GM21723 (cell line): ENCODE data around the gene HDGFL3.
"Not testable (repeated sequence)": the region's sequence is repeated elsewhere in the genome, so short reads cannot be mapped to it uniquely, and the experiment has no call there.

Experiments used
- ATAC-seq: cut with Tn5 transposase; IDR thresholded peaks from one replicate; pipeline ENCODE4 v1.9.1; 2021; ENCODE audit warnings: mild to moderate bottlenecking, moderate library complexity; ENCODE audit not compliant: unreplicated experiment

The HDGFL3 gene

GRCh38 chr15:83106994-83107840 is 100.4 kb downstream of the HDGFL3 start, which contains the start of gene TM6SF1:
TSS of gene TM6SF1 (plus strand) at chr15:83107645. CDS start at chr15:83107681, 36 bp downstream.
- ATAC-seq, result peak; percentile 55

GRCh38 chr15:83105440-83105839 is 102.2 kb downstream of the HDGFL3 start:
- no peak for ATAC-seq

- ATAC-seq, result no peak
These were observed 103.5 kb downstream of the HDGFL3 start for GRCh38 chr15:83104141-83104540.

GRCh38 chr15:83102346-83102745 is 105.3 kb downstream of the HDGFL3 start:
- ATAC-seq, result no peak

- no peak for ATAC-seq
These were observed 107.5 kb downstream of the HDGFL3 start for GRCh38 chr15:83100097-83100646.

GRCh38 chr15:83099290-83099689 is 108.3 kb downstream of the HDGFL3 start:
- no peak for ATAC-seq

GRCh38 chr15:83098079-83098478 is 109.5 kb downstream of the HDGFL3 start:
- no peak for ATAC-seq

GRCh38 chr15:83094583-83094982 is 113.0 kb downstream of the HDGFL3 start:
- ATAC-seq, result no peak

GRCh38 chr15:83092309-83092976 is 115.2 kb downstream of the HDGFL3 start:
- ATAC-seq, result peak; percentile 87

- ATAC-seq, result not testable (repeated sequence)
These were observed 115.7 kb downstream of the HDGFL3 start for GRCh38 chr15:83091965-83092308.

- ATAC-seq, result no peak
These were observed 117.2 kb downstream of the HDGFL3 start for GRCh38 chr15:83090465-83090864.

- ATAC-seq, result no peak
These were observed 118.7 kb downstream of the HDGFL3 start for GRCh38 chr15:83088876-83089275.

- no peak for ATAC-seq
These were observed 120.0 kb downstream of the HDGFL3 start for GRCh38 chr15:83087576-83087975.

GRCh38 chr15:83085864-83086552 is 121.6 kb downstream of the HDGFL3 start:
- ATAC-seq, result not testable (repeated sequence)

GRCh38 chr15:83085461-83085860 is 122.2 kb downstream of the HDGFL3 start:
- ATAC-seq, result not testable (repeated sequence)

- ATAC-seq, result no peak
These were observed 124.8 kb downstream of the HDGFL3 start for GRCh38 chr15:83082730-83083386.

- ATAC-seq, result no peak
These were observed 126.2 kb downstream of the HDGFL3 start for GRCh38 chr15:83081256-83082014.

GRCh38 chr15:83078712-83079111 is 128.9 kb downstream of the HDGFL3 start:
- no peak for ATAC-seq
